Psoas muscle (tissue), 8 donors: ENCODE measurements around the gene GRID1. TPM values are rescaled to one million over a fixed set of nuclear protein-coding genes. Genes with fewer than 3 reads are reported as not detected.

Source experiments
- ATAC-seq, 4 donors: fragments of 200-7000 bp; cut with Tn5 transposase; one replicate each; pipeline ENCODE4 v1.9.1; 2020; ENCODE audit warnings: moderate library complexity in 3 of 4, mild to moderate bottlenecking in 2 of 4
- DNase-seq, 2 donors: peaks; one replicate each; pipeline ENCODE4 v3.0.0-alpha.2; 2020
- H3K27ac ChIP-seq: fragments of 200-600 bp; one replicate; pipeline ENCODE4 v1.8.0; 2022
- H3K27me3 ChIP-seq, 3 donors: fragments of 200-600 bp in 1 of 3; one replicate each; pipeline versions ENCODE4 v1.6.1 to v1.8.0; 2013 to 2022; ENCODE audit warnings: low read length in 2 of 3, mild to moderate bottlenecking in 2 of 3, moderate library complexity in 1 of 3; ENCODE audit not compliant: insufficient read depth in 3 of 3
- H3K36me3 ChIP-seq, 2 donors: fragments of 200-600 bp in 1 of 2; one replicate each; pipeline versions ENCODE4 v1.6.1 to v1.8.0; 2013 to 2022; ENCODE audit warnings: low read depth in 1 of 2, mild to moderate bottlenecking in 1 of 2, moderate library complexity in 1 of 2; ENCODE audit not compliant: insufficient read depth in 1 of 2
- H3K4me1 ChIP-seq: fragments of 200-600 bp; one replicate; pipeline ENCODE4 v1.8.0; 2022
- H3K4me3 ChIP-seq: fragments of 200-600 bp; one replicate; pipeline ENCODE4 v1.8.0; 2022; ENCODE audit warnings: mild to moderate bottlenecking
- H3K9me3 ChIP-seq: fragments of 200-600 bp; one replicate; pipeline ENCODE4 v1.8.0; 2022
- CTCF ChIP-seq: fragments of 200-600 bp; IDR thresholded peaks from one replicate; pipeline ENCODE4 v1.8.0; 2022; ENCODE audit warnings: antibody characterized with exemption
- WGBS, 3 donors: extraction: QIAGEN DNeasy Blood & Tissue Kit; methylation state at CpG; one replicate each; pipeline versions ENCODE4 v1.1.6 to v1.1.7; 2013; 5-methylcytosine and 5-hydroxymethylcytosine counted together
- intact Hi-C, 2 donors: fragments of 100-400 bp; cut with DNase I; formaldehyde crosslinking; loops; one replicate each; pipeline versions ENCODE4 v1.11.0 to v1.14.2; 2022
- polyA plus RNA-seq, 3 donors: library from polyadenylated mRNA; stranded (reverse); fragments of 200-250 nt; gene quantifications; one replicate each; pipeline ENCODE4 v1.2.3, GENCODE V29; 2013
- total RNA-seq, 4 donors: library from RNA; stranded (reverse); fragmentation: NEBNext Ultra II Directional in 2 of 4; extraction: Animal tissue kit (Norgen Biotek cat#: 25700) in 2 of 4; gene quantifications; one replicate each; pipeline versions ENCODE4 v1.2.1 to v1.2.4, GENCODE V29; 2021 to 2023
- donor health status: healthy with polysubstance abuse.
- donor health status: DM: no; HTN: no; CAD: no; lungs with moderate emphysema.
- donor health status: Bipolar disorder and iron deficiency.
- donor health status: healthy.
- donor health status: DM: yes; HTN: yes; CAD: no.
- donor health status: DM: no; HTN: no; CAD: no.
- donor health status: DM: no; HTN: no; CAD: no.
- donor health status: DM: yes; HTN: yes; CAD: no.

GRID1 gene
- total and polyA plus RNA-seq, 7 donors, result 0.17 to 0.56 (median 0.24) TPM

GRCh38 chr10:85618841-85619240 lies 747.8 kb downstream of the GRID1 start:
- no peak for ATAC-seq
- no peaks in the 10 kb centered on the region for H3K36me3 ChIP-seq

GRCh38 chr10:85617751-85618546 lies 748.6 kb downstream of the GRID1 start:
- Histone ChIP-seq H3K36me3 (no peaks in the 10 kb centered on the region), H3K27me3 (no peaks in the 10 kb centered on the region), H3K4me1 (no peaks in the 10 kb centered on the region), H3K4me3 (no peak overlapping the region), H3K27ac (no peak overlapping the region), H3K9me3 (no peaks in the 10 kb centered on the region)
- TF ChIP-seq CTCF, result no peak
- DNase-seq (no peak), ATAC-seq (no peak)
- intact Hi-C loops, result no loop called here
- 86 to 94% (median 90%) methylated on average over 9 of the region's 9 CpGs for WGBS, 3 donors

More at GRCh38 chr10:85618841-85619240, 747.8 kb downstream of the GRID1 start:
- intact Hi-C loops, result no loop called here
- WGBS, 3 donors, result 54 to 66% (median 65%) methylated on average over 3 of the region's 3 CpGs
- no peak overlapping the region for H3K4me3 ChIP-seq
- no peaks in the 10 kb centered on the region for H3K9me3 ChIP-seq
- no peak for DNase-seq
- no peaks in the 10 kb centered on the region for H3K4me1 ChIP-seq
- H3K27me3 ChIP-seq, result no peaks in the 10 kb centered on the region
- no peak overlapping the region for H3K27ac ChIP-seq
- no peak for TF ChIP-seq CTCF

- H3K27me3 ChIP-seq, result no peaks in the 10 kb centered on the region
- intact Hi-C loops, result no loop called here
- H3K27ac ChIP-seq, result no peak overlapping the region
- ATAC-seq (no peak), DNase-seq (no peak)
- TF ChIP-seq CTCF, result no peak
- H3K9me3 ChIP-seq, result no peaks in the 10 kb centered on the region
- WGBS, 3 donors, result 93 to 96% (median 95%) methylated on average over 4 of the region's 4 CpGs
- no peaks in the 10 kb centered on the region for H3K36me3 ChIP-seq
- H3K4me1 ChIP-seq, result no peaks in the 10 kb centered on the region
- no peak overlapping the region for H3K4me3 ChIP-seq
Observed at GRCh38 chr10:85615556-85615955, 751.0 kb downstream of the GRID1 start.

GRCh38 chr10:85614981-85615380 lies 751.6 kb downstream of the GRID1 start:
- 83 to 89% (median 85%) methylated on average over 2 of the region's 2 CpGs for WGBS, 3 donors
- Histone ChIP-seq H3K9me3 (no peaks in the 10 kb centered on the region), H3K4me1 (no peaks in the 10 kb centered on the region), H3K27ac (no peak overlapping the region), H3K4me3 (no peak overlapping the region), H3K36me3 (no peaks in the 10 kb centered on the region), H3K27me3 (no peaks in the 10 kb centered on the region)
- intact Hi-C loops, result no loop called here
- ATAC-seq, result no peak
- no peak for DNase-seq
- TF ChIP-seq CTCF, result no peak

- TF ChIP-seq CTCF, result no peak
- intact Hi-C loops, result no loop called here
- 80 to 83% (median 83%) methylated on average over 2 of the region's 2 CpGs for WGBS, 3 donors
- Histone ChIP-seq H3K27ac (no peak overlapping the region), H3K27me3 (peaks cover 0 to under 1% (median 0%) of the 10 kb centered on the region in 3 donors), H3K9me3 (no peaks in the 10 kb centered on the region), H3K36me3 (no peaks in the 10 kb centered on the region), H3K4me1 (no peaks in the 10 kb centered on the region), H3K4me3 (no peak overlapping the region)
- no peak for DNase-seq
- no peak for ATAC-seq
Observed at GRCh38 chr10:85614566-85614965, 752.0 kb downstream of the GRID1 start.
